Measurements from ENCODE around the gene MYL6B.
"Not testable (repeated sequence)": the region's sequence is repeated elsewhere in the genome, so short reads cannot be mapped to it uniquely, and the experiment has no call there.

MYL6B gene

GRCh38 chr12:56192582-56192981, 40.2 kb downstream of the MYL6B start:
- H3K4me3 ChIP-seq (ENCODE audit: low read length): no peak overlapping the region
- no peak for TF ChIP-seq ZNF274 (IDR thresholded peaks at IDR 0.05; ENCODE audit: low read depth, low read length)

DNA sequence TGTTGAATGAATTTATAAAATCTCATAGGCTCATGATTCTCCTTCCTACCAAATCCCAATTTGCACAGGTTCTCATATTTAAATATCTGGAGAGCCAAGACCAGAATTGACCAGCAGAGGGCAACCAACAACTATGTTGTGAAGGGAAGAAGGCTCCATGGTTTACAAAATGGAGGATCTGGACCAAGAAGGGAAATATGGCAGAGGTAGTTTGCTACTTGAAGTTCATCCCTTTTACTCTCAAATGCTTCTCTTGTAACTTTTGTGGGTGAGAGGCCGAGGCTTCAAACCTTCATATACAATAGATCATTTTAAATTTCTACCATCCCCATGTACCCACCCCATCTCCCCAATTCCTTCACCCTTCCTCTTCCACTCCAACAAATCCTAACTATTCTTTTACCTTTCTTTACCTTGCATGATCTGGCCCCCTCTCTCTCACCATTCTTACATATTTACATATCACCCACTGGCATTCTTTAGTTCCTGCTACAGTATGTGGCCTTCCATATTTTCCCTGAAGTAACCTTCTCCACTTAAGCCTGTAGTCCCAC, 40.7 kb downstream of the MYL6B start:
- TF ChIP-seq ZNF274 (IDR thresholded peaks at IDR 0.05; ENCODE audit: low read depth, low read length): no peak
- no peak overlapping the region for H3K4me3 ChIP-seq (ENCODE audit: low read length)

DNA sequence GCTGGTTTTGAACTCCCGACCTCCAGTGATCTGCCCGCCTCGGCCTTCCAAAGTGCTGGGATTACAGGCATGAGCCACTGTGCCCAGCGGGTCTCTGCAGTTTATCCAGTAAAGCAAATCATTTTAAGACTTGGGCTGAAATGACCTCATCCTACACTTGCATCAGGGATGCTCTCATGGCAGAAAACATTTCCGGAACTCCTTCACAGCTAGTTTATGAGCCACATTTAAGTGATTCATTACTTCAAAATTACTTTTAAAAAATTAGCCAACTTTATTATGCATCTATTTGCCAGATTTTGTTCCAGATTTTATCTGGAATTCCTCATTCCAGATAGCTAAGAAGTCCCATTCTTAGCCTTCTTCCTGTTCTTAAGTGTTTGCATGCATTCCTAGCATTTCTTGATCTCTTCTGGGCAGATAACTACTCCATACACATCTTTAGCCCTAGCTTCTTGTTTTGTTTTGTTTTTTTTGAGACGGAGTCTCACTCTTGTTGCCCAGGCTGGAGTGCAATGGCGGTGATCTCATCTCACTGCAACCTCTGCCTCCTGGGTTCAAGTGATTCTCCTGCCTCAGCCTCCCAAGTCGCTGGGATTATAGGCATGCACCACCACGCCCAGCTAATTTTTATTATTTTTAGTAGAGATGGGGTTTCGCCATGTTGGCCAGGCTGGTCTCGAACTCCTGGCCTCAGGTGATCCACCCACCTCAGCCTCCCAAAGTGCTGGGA, 44.6 kb downstream of the MYL6B start:
- H3K4me3 ChIP-seq (ENCODE audit: low read length): not testable (repeated sequence)

- H3K4me3 ChIP-seq (ENCODE audit: low read length): no peak overlapping the region
- TF ChIP-seq ZNF274 (IDR thresholded peaks at IDR 0.05; ENCODE audit: low read depth, low read length): no peak
Observed at GRCh38 chr12:56197921-56198635, 45.7 kb downstream of the MYL6B start.

- no peak for TF ChIP-seq ZNF274 (IDR thresholded peaks at IDR 0.05; ENCODE audit: low read depth, low read length)
- H3K4me3 ChIP-seq (ENCODE audit: low read length): no peak overlapping the region
Observed at GRCh38 chr12:56198836-56199235, 46.4 kb downstream of the MYL6B start.

- no peak for TF ChIP-seq ZNF274 (IDR thresholded peaks at IDR 0.05; ENCODE audit: low read depth, low read length)
- H3K4me3 ChIP-seq (ENCODE audit: low read length): no peak overlapping the region
Observed at GRCh38 chr12:56202366-56202765, 50.0 kb downstream of the MYL6B start.

DNA sequence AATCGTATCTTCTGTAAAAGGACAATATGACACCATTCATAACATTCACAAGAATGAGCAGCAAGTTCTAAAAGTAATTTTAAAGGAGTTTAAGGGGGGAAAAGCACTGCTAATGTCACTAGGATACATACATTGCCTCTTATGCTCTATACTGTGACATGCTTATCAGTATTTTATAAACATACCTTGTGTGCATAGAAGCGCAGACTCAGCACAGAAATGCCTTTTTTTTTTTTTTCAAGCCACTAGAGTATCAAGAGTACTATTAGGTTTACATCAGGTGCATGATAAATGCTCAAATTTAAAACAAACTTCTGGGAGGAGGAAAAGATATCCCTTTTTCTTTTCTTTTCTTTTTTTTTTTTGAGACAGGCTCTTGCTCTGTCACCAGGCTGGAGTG, 50.5 kb downstream of the MYL6B start:
- H3K4me3 ChIP-seq (ENCODE audit: low read length): no peak overlapping the region
- TF ChIP-seq ZNF274 (IDR thresholded peaks at IDR 0.05; ENCODE audit: low read depth, low read length): no peak

GRCh38 chr12:56204275-56204674, 51.9 kb downstream of the MYL6B start:
- no peak overlapping the region for H3K4me3 ChIP-seq (ENCODE audit: low read length)
- TF ChIP-seq ZNF274 (IDR thresholded peaks at IDR 0.05; ENCODE audit: low read depth, low read length): no peak

DNA sequence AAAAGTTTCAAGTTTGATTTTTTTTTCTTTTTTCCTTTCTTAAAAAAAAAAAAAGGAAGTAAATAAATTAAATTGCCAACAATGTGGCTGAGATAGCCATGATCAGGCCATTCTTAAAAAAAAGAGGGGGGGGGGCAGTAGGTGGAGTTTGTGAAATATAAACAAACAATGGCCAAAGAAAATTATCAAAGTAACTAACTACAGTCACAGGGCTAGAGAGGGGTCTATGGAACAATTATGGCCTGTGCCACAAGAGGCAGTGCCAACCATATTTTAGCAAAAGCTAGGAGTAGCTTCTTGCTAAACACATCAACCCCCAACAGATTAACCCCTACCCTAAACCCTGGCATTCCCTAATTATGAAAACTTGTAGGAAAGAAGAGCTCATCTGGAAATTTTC, 53.1 kb downstream of the MYL6B start:
- no peak overlapping the region for H3K4me3 ChIP-seq (ENCODE audit: low read length)
- TF ChIP-seq ZNF274 (IDR thresholded peaks at IDR 0.05; ENCODE audit: low read depth, low read length): no peak

GRCh38 chr12:56206452-56207166, 54.2 kb downstream of the MYL6B start:
- TF ChIP-seq ZNF274 (IDR thresholded peaks at IDR 0.05; ENCODE audit: low read depth, low read length): no peak
- no peak overlapping the region for H3K4me3 ChIP-seq (ENCODE audit: low read length)
